Liver (tissue), 9 donors: ENCODE measurements around the gene TATDN2. TPM values are rescaled to one million over a fixed set of nuclear protein-coding genes. Genes with fewer than 3 reads are reported as not detected.
A peak's percentile ranks its signal among the peaks of the same experiment; 100 is the strongest.

Experiments
- DNase-seq: peaks from one replicate; pipeline ENCODE4 v3.0.0-alpha.2; 2017; ENCODE audit warnings: low spot score
- H3K27ac ChIP-seq, 2 donors: one replicate each; pipeline ENCODE4 v1.7.0; 2013; ENCODE audit warnings: inconsistent platforms in 2 of 2, low read length in 2 of 2, control low read depth in 1 of 2, low read depth in 1 of 2, mild to moderate bottlenecking in 1 of 2
- H3K27me3 ChIP-seq, 4 donors: one replicate each; pipeline versions ENCODE4 v1.6.1 to v1.7.0; 2013; ENCODE audit warnings: low read length in 3 of 4, inconsistent platforms in 1 of 4, mild to moderate bottlenecking in 1 of 4, moderate library complexity in 1 of 4; ENCODE audit not compliant: control insufficient read depth in 4 of 4, insufficient read depth in 4 of 4
- H3K36me3 ChIP-seq, 4 donors: one replicate each; pipeline versions ENCODE4 v1.6.1 to v1.7.0; 2013; ENCODE audit warnings: low read length in 3 of 4, mild to moderate bottlenecking in 3 of 4, low read depth in 1 of 4, moderate library complexity in 1 of 4; ENCODE audit not compliant: control insufficient read depth in 4 of 4, insufficient read depth in 3 of 4
- H3K4me1 ChIP-seq, 4 donors: one replicate each; pipeline versions ENCODE4 v1.6.1 to v1.7.0; 2013; ENCODE audit warnings: low read length in 3 of 4, mild to moderate bottlenecking in 3 of 4, moderate library complexity in 1 of 4; ENCODE audit not compliant: control insufficient read depth in 4 of 4, insufficient read depth in 4 of 4
- H3K4me3 ChIP-seq, 3 donors: one replicate each; pipeline versions ENCODE4 v1.6.1 to v1.7.0; 2013; ENCODE audit warnings: low read length in 3 of 3, control low read depth in 1 of 3, low read depth in 1 of 3, mild to moderate bottlenecking in 1 of 3
- H3K9ac ChIP-seq, 2 donors: one replicate each; pipeline ENCODE4 v1.7.0; 2013; ENCODE audit warnings: low read length in 2 of 2, mild to moderate bottlenecking in 2 of 2, moderate library complexity in 2 of 2, control low read depth in 1 of 2, low read depth in 1 of 2
- H3K9me3 ChIP-seq, 4 donors: one replicate each; pipeline versions ENCODE4 v1.6.1 to v1.7.0; 2013; ENCODE audit warnings: low read length in 3 of 4; ENCODE audit not compliant: control insufficient read depth in 4 of 4
- ATF3 ChIP-seq: IDR thresholded peaks from 2 replicates; pipeline ENCODE4 v1.6.1; 2016; ENCODE audit warnings: antibody characterized with exemption
- CTCF ChIP-seq: fragments of 150-350 bp; IDR thresholded peaks from 2 replicates; pipeline ENCODE4 v1.5.1; 2017; ENCODE audit warnings: improper control_type of control experiment, low read depth, low read length; ENCODE audit not compliant: missing input control
- EGR1 ChIP-seq, 2 donors: IDR thresholded peaks; 2 replicates each; pipeline ENCODE4 v1.6.1; 2016 to 2018; ENCODE audit warnings: antibody characterized with exemption in 2 of 2, low read depth in 2 of 2
- FOXA1 ChIP-seq: IDR thresholded peaks from 2 replicates; pipeline ENCODE4 v1.6.1; 2016; ENCODE audit warnings: antibody characterized with exemption
- FOXA2 ChIP-seq: IDR thresholded peaks from 2 replicates; pipeline ENCODE4 v1.6.1; 2016; ENCODE audit warnings: antibody characterized with exemption
- GABPA ChIP-seq, 2 donors: IDR thresholded peaks in 1 of 2; conservative IDR thresholded peaks in 1 of 2; 2 replicates each; pipeline ENCODE4 v1.6.1; 2016; ENCODE audit warnings: antibody characterized with exemption in 2 of 2, mild to moderate bottlenecking in 1 of 2, moderate library complexity in 1 of 2
- HNF4A ChIP-seq, 2 donors: conservative IDR thresholded peaks; 2 replicates each; pipeline ENCODE4 v1.6.1; 2016; ENCODE audit warnings: antibody characterized with exemption in 2 of 2, mild to moderate bottlenecking in 2 of 2
- HNF4G ChIP-seq: IDR thresholded peaks from 2 replicates; pipeline ENCODE4 v1.6.1; 2016; ENCODE audit warnings: antibody characterized with exemption
- JUND ChIP-seq, 2 donors: IDR thresholded peaks; 2 replicates each; pipeline ENCODE4 v1.6.1; 2016; ENCODE audit warnings: antibody characterized with exemption in 2 of 2
- MAX ChIP-seq: IDR thresholded peaks from 2 replicates; pipeline ENCODE4 v1.6.1; 2016; ENCODE audit warnings: antibody characterized with exemption
- NR2F2 ChIP-seq: IDR thresholded peaks from 2 replicates; pipeline ENCODE4 v1.6.1; 2016; ENCODE audit warnings: antibody characterized with exemption
- RAD21 ChIP-seq, 2 donors: IDR thresholded peaks; 2 replicates each; pipeline ENCODE4 v1.6.1; 2016; ENCODE audit warnings: antibody characterized with exemption in 2 of 2, mild to moderate bottlenecking in 2 of 2
- REST ChIP-seq: IDR thresholded peaks from 2 replicates; pipeline ENCODE4 v1.6.1; 2016; ENCODE audit warnings: antibody characterized with exemption, mild to moderate bottlenecking
- SP1 ChIP-seq: IDR thresholded peaks from 2 replicates; pipeline ENCODE4 v1.6.1; 2018; ENCODE audit warnings: antibody characterized with exemption, mild to moderate bottlenecking
- ZBTB33 ChIP-seq: IDR thresholded peaks from 2 replicates; pipeline ENCODE4 v1.6.1; 2016; ENCODE audit warnings: antibody characterized with exemption
- WGBS: extraction: QIAGEN DNeasy Blood & Tissue Kit; methylation state at CpG from one replicate; pipeline ENCODE4 v1.1.7; 2013; 5-methylcytosine and 5-hydroxymethylcytosine counted together
- polyA plus RNA-seq, 2 donors: library from polyadenylated mRNA; stranded (reverse) in 1 of 2; unstranded in 1 of 2; fragments of 200-250 nt in 1 of 2; fragments of >200 nt in 1 of 2; fragmentation: Nextera tagmentation in 1 of 2; extraction: Ambion mirVana in 1 of 2; gene quantifications; one replicate each; pipeline versions ENCODE4 v1.2.1 to v1.2.3, GENCODE V29; 2013 to 2015
- total RNA-seq, 2 donors: library from RNA; depleted of rRNA; stranded (reverse); fragments of >200 nt; gene quantifications; one replicate each; pipeline ENCODE4 v1.2.3, GENCODE V29; 2014
- donor health status: healthy.
- donor health status: healthy.
- donor health status: healthy.
- donor health status: healthy.
- donor health status: healthy.

TATDN2 gene
- total and polyA plus RNA-seq, 4 donors, result 3.7 to 14.2 (median 9.0) TPM

- Histone ChIP-seq H3K4me1 (peaks cover 7 to 33% (median 29%) of the 10 kb centered on the region in 4 donors), H3K9ac (no peak overlapping the region), H3K4me3 (peak overlapping the region in 2 of 3 donors; percentile 17 to 86), H3K27me3 (no peaks in the 10 kb centered on the region), H3K36me3 (peaks cover 10 to 32% (median 20%) of the 10 kb centered on the region in 4 donors), H3K9me3 (no peaks in the 10 kb centered on the region), H3K27ac (no peak overlapping the region)
- 46% methylated on average over 6 of the region's 6 CpGs for WGBS
- no peak for DNase-seq
- TF ChIP-seq CTCF (no peak), SP1 (no peak), MAX (no peak), GABPA (IDR thresholded peaks at IDR 0.05 in 1 of 2, conservative IDR thresholded peaks at IDR 0.05 in 1 of 2) (no peak), NR2F2 (no peak), ATF3 (no peak), FOXA1 (no peak), REST (no peak), ZBTB33 (no peak), FOXA2 (no peak)
These were observed 71.0 kb downstream of the TATDN2 start for GRCh38 chr3:10319251-10319650.

- WGBS, result 13% methylated on average over 3 of the region's 3 CpGs
- H3K36me3 ChIP-seq, result peaks cover 9 to 26% (median 15%) of the 10 kb centered on the region in 4 donors
- H3K27ac ChIP-seq, result no peak overlapping the region
- H3K4me1 ChIP-seq, result peaks cover 7 to 33% (median 29%) of the 10 kb centered on the region in 4 donors
- no peak for DNase-seq
- H3K9me3 ChIP-seq, result no peaks in the 10 kb centered on the region
- peak overlapping the region; percentile 86 to 93 (median 88) for H3K4me3 ChIP-seq
- TF ChIP-seq SP1 (no peak), MAX (no peak), JUND (IDR thresholded peaks at IDR 0.05) (no peak), GABPA (IDR thresholded peaks at IDR 0.05 in 1 of 2, conservative IDR thresholded peaks at IDR 0.05 in 1 of 2) (no peak), RAD21 (IDR thresholded peaks at IDR 0.05) (no peak), CTCF (no peak), ATF3 (no peak), HNF4G (no peak), NR2F2 (no peak), HNF4A (conservative IDR thresholded peaks at IDR 0.05) (no peak), EGR1 (IDR thresholded peaks at IDR 0.05; ENCODE audit: low read depth in 2 of 2) (no peak)
- H3K9ac ChIP-seq, result peak overlapping the region; percentile 63 to 90
- no peaks in the 10 kb centered on the region for H3K27me3 ChIP-seq
These were observed 71.5 kb downstream of the TATDN2 start for GRCh38 chr3:10319804-10320203.
